ENCODE results near the gene CLSTN2. TPM values are rescaled to one million over a fixed set of nuclear protein-coding genes. Genes with fewer than 3 reads are reported as not detected.

CLSTN2 gene
- total and polyA plus RNA-seq, 2 of the 8 experiments (the other 6 are each of a cell fraction or from before 2014, with no cell fraction given): 0.39 to 0.52 TPM

DNA sequence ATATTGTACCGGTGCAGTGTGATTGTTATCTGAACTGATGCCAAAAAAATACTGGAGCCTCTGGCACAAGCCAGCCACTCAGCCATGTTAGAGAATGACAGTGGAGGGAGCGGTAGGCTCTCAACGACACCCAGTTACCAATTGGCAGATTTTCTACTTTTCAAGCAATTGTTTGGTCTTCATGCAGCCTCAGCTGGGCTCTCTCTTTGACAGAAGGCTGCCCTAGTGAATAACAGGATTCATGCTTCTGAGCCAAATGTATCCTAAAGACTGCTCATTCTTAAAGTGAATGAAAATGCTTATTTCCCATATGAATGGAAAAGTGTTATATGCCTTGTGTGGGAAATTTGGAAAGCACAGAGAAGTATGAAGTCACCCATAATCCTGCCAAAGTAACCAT, 481.7 kb downstream of the CLSTN2 start:
- no peak overlapping the region for H3K9ac ChIP-seq (replicated peaks in 1 of 4; ENCODE audit: extremely low read depth in 1 of 4, low read depth in 3 of 4, low read length in 3 of 4)
- no peak overlapping the region for H3K4me3 ChIP-seq (ENCODE audit: extremely low read depth in 1 of 4, insufficient read depth in 2 of 4, low read depth in 3 of 4, low read length in 4 of 4)
- FAIRE-seq (no peak), DNase-seq (ENCODE audit: low read depth in 1 of 2, low spot score in 2 of 2) (no peak)
- H3K14ac ChIP-seq (ENCODE audit: insufficient read length): no peak overlapping the region
- no peaks in the 10 kb centered on the region; a peak in 1 of 8 replicates for H3K36me3 ChIP-seq (ENCODE audit: control insufficient read depth in 2 of 4, insufficient read depth in 4 of 4, low read length in 3 of 4)
- no peak overlapping the region for H2AK5ac ChIP-seq (ENCODE audit: low read depth, low read length)
- no peak overlapping the region for H3K4me2 ChIP-seq (ENCODE audit: insufficient read depth in 1 of 2, low read depth in 2 of 2, low read length in 2 of 2)
- no peak overlapping the region for H2BK15ac ChIP-seq (ENCODE audit: low read length)
- H3K27ac ChIP-seq (ENCODE audit: low read depth, low read length): no peak overlapping the region
- no peaks in the 10 kb centered on the region; the same call in 1 of the 2 replicates for H3K23me2 ChIP-seq (ENCODE audit: low read depth, low read length)
- H3K18ac ChIP-seq (ENCODE audit: extremely low read depth, low read length): no peak overlapping the region
- H2BK12ac ChIP-seq (ENCODE audit: low read depth, low read length): no peak overlapping the region
- H4K91ac ChIP-seq (replicated peaks; ENCODE audit: insufficient read length, low read length): no peak overlapping the region
- H2BK20ac ChIP-seq (ENCODE audit: low read length): no peak overlapping the region
- no peak overlapping the region for H2AFZ ChIP-seq (ENCODE audit: low read length)
- no peak overlapping the region for H3K23ac ChIP-seq (ENCODE audit: insufficient read length)
- H4K8ac ChIP-seq (ENCODE audit: extremely low read depth, insufficient read depth, low read length): no peak overlapping the region
- 90% methylated on average over 3 of the region's 3 CpGs; no CpG with 5 or more reads in 1 of the 2 experiments for WGBS, 2 experiments (ENCODE audit: extremely low coverage in 1 of 2, insufficient coverage in 1 of 2, insufficient read length in 1 of 2, insufficient replicate concordance in 2 of 2, low coverage in 1 of 2, low lambda C conversion rate in 2 of 2, missing lambda C conversion rate in 1 of 2)
- H3K4ac ChIP-seq (replicated peaks; ENCODE audit: insufficient read length, low read depth, low read length): no peak overlapping the region
- H3K9me3 ChIP-seq (ENCODE audit: insufficient read depth in 2 of 2, low read depth in 1 of 2, low read length in 1 of 2): no peaks in the 10 kb centered on the region
- POLR2A ChIA-PET (ENCODE audit: partially characterized antibody): no interaction called here
- TF ChIP-seq POU5F1 (IDR thresholded peaks at IDR 0.05; ENCODE audit: low read depth, low read length) (no peak), CEBPB (IDR thresholded peaks at IDR 0.05; ENCODE audit: low read depth, low read length) (no peak), CTBP2 (IDR thresholded peaks at IDR 0.05; ENCODE audit: borderline replicate concordance, insufficient read depth, insufficient read length, low read length) (no peak), SP2 (IDR thresholded peaks at IDR 0.05; ENCODE audit: low read length) (no peak)
- TF ChIP-seq, protein P1, sequence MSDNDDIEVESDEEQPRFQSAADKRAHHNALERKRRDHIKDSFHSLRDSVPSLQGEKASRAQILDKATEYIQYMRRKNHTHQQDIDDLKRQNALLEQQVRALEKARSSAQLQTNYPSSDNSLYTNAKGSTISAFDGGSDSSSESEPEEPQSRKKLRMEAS (IDR thresholded peaks at IDR 0.05): no peak
- TF ChIP-seq, protein P2, sequence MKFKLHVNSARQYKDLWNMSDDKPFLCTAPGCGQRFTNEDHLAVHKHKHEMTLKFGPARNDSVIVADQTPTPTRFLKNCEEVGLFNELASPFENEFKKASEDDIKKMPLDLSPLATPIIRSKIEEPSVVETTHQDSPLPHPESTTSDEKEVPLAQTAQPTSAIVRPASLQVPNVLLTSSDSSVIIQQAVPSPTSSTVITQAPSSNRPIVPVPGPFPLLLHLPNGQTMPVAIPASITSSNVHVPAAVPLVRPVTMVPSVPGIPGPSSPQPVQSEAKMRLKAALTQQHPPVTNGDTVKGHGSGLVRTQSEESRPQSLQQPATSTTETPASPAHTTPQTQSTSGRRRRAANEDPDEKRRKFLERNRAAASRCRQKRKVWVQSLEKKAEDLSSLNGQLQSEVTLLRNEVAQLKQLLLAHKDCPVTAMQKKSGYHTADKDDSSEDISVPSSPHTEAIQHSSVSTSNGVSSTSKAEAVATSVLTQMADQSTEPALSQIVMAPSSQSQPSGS (IDR thresholded peaks at IDR 0.05; ENCODE audit: low read length): no peak
- no peak overlapping the region for H2BK5ac ChIP-seq (ENCODE audit: low read depth, low read length)
- no peak overlapping the region for H3K56ac ChIP-seq (replicated peaks; ENCODE audit: insufficient read length, low read depth, low read length)
- H3K79me2 ChIP-seq (ENCODE audit: control insufficient read depth in 1 of 2, insufficient read depth in 2 of 2, low read length in 2 of 2): no peaks in the 10 kb centered on the region
- CTCF ChIA-PET (ENCODE audit: partially characterized antibody): interaction anchor here (1.2 to 2.0 kb wide), 2 partner anchors 8 to 10 kb away, joined by 5 read pairs; no protein-coding TSS in a partner anchor
- no peak overlapping the region for H4K5ac ChIP-seq (ENCODE audit: insufficient read length, low read depth, low read length)
- H3K27me3 ChIP-seq (replicated peaks in 1 of 4; ENCODE audit: control insufficient read depth in 3 of 4, extremely low read depth in 1 of 4, insufficient read depth in 3 of 4, low read length in 3 of 4): no peaks in the 10 kb centered on the region
- H2BK120ac ChIP-seq (replicated peaks; ENCODE audit: low read depth, low read length): no peak overlapping the region
- no peaks in the 10 kb centered on the region for H3K79me1 ChIP-seq (ENCODE audit: low read depth, low read length)
- no peaks in the 10 kb centered on the region for H3K4me1 ChIP-seq (replicated peaks in 1 of 4; ENCODE audit: control insufficient read depth in 3 of 4, insufficient read depth in 4 of 4, low read length in 3 of 4)
- no peaks in the 10 kb centered on the region for H4K20me1 ChIP-seq (replicated peaks in 1 of 2; ENCODE audit: control insufficient read depth in 1 of 2, insufficient read depth in 2 of 2, low read length in 2 of 2)

All from H1 (cell line).